WTC11 (cell line): Measurements from ENCODE around the gene TMEM239.

ENCODE experiments used
- NR2C2 ChIP-seq: sonication (generic); formaldehyde crosslinking; IDR thresholded peaks from 2 replicates; pipeline ENCODE4 v1.8.0; 2022; ENCODE audit warnings: mild to moderate bottlenecking, missing genetic modification reagents
- TF ChIP-seq, protein P1 (sequence below): fragments of 200-600 bp; IDR thresholded peaks from 2 replicates; pipeline ENCODE4 v1.8.0; 2022; ENCODE audit warnings: antibody characterized with exemption

DNA sequence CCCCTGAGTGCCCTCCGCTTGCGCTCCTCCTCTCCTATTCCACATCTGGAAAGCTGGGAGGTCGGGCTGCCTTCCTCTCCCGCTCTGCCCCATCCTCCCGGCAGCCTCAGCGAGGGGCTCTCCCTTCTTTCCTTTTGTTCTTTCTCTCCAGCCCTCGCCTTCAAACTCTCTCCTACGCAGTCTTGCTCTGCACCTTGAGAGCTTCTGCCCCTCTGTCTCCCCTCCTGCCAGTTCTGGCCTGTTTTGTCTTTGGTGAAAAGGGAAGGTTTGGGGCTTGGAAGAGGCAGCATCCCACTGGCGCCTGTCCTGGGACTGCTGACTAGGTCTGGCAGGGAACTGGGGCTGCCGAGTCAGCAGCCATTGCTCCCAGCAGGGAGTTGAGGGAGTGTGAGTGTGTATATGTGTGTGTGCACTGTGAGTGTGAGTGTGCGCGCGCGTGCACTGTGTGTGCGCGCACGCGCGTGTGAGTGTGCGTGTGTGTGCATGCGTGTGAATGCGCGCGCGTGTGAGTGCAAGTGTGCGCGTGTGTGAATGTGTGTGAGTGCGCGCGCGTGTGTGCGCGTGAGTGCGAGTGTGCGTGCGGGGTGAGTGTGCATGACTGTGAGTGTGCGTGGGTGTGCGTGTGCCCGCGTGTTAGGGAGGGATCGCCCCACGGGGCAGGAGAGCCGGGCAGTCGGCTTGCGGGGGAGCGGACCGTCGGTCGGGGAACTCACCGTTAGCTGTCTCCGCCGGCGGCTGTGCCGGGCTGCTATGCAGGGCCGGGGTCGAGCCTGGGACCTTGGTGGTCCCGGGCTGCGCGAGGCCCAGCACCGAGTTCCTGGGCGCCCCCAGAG, 16.3 kb upstream of the TMEM239 start:
- TF ChIP-seq, protein P1, sequence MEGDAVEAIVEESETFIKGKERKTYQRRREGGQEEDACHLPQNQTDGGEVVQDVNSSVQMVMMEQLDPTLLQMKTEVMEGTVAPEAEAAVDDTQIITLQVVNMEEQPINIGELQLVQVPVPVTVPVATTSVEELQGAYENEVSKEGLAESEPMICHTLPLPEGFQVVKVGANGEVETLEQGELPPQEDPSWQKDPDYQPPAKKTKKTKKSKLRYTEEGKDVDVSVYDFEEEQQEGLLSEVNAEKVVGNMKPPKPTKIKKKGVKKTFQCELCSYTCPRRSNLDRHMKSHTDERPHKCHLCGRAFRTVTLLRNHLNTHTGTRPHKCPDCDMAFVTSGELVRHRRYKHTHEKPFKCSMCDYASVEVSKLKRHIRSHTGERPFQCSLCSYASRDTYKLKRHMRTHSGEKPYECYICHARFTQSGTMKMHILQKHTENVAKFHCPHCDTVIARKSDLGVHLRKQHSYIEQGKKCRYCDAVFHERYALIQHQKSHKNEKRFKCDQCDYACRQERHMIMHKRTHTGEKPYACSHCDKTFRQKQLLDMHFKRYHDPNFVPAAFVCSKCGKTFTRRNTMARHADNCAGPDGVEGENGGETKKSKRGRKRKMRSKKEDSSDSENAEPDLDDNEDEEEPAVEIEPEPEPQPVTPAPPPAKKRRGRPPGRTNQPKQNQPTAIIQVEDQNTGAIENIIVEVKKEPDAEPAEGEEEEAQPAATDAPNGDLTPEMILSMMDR: no peak
- no peak for TF ChIP-seq NR2C2 (CRISPR knock-in tag)
